CD4-positive, alpha-beta T cell treated with Interleukin-15 for 4 hours (primary cell): Measurements from ENCODE around the gene BID.

Experiments used
- DNase-seq: peaks from one replicate; pipeline ENCODE4 v3.0.0-alpha.2; 2020; ENCODE audit warnings: low spot score

The BID gene

GRCh38 chr22:17783773-17784480, 9.7 kb upstream of the BID start:
- DNase-seq: no peak

DNA sequence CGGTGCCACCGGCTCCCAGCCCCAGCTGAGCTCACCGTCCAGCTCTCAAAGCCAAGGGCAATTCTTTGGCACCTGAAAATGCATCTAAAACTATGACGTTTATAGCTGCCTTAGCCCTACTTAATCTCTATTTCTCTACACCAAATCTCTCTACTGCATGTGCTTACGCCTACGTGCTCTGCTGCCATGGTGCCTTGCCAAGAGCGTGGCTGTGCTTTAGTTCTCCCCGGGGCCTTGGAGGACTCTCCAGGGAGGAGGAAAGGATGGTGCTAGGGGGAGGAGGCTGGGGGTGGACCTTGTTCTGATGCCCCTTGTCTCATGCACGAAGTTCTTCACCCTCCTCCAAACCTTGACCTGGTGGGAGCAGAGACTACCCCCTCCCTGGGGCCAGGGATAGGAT, 9.0 kb upstream of the BID start:
- no peak for DNase-seq

DNA sequence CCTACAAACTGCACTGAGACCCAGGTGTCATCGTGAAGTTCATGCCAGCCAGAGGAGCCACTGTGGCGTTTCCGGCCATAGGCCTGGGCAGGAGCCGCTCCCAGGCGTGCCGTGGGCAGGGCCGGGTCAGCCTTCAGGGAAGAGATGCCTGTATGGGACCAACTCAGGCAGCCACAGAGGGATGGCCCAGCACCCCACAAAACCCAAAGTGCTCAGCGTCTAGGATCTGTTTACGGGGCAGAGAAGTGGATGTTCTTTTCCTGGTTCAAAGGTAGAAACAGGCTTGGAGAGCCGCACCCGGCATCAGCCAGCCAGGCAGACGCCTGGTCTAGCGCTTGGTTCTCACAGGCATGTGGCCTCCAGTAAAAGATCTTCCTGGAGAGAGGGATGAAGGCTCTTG, 8.4 kb upstream of the BID start:
- no peak for DNase-seq

DNA sequence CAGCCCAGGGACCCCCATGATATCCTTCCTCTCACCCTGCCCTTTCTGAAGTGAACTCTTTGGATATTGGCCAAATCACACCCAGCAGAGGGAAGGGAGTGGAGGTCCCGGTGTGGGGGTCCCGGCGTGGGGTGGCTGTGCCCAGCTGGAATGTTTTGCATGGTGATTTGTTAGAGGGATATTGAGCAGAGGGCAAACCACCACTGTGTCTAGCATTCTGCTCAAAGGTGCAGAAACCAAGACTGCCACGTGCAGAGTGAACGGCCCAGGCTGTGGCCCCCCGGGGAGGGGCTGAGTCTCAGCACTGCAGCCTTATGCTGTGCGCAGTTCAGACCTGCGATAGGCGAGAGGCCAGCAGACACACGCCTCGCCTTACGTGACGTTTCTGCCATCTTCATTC, 7.9 kb upstream of the BID start:
- DNase-seq: no peak

- peak; percentile 72 for DNase-seq
These were observed 7.2 kb upstream of the BID start for GRCh38 chr22:17781319-17782031.

DNA sequence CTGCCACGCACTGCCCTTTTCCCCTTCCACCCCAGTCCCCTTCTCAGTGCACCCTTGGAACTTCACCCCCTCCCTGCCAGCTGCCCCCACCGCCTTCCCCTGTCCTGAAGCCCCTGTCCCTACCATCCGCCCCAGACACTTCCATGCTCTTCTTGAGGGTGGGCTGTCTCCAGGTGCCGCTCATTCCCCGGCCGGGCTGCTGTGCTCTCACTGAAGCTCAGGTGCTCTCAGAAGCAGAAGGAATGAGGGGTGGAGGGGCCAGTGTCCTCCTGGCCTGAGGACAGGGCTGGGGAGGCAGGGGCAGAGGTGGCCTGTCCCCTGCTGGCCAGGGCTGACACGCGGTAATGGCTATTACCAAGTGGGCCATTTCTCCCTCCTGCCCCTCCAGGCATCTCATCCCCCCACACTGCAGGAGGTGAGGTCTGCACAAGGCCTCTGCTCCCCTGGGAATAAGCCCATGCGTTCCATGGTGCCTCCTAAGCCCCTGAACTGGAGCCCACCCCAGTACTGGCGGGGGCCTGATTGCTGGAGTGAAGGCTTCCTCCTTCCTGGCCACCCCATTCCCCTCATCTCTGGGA, 6.6 kb upstream of the BID start:
- DNase-seq: no peak

DNA sequence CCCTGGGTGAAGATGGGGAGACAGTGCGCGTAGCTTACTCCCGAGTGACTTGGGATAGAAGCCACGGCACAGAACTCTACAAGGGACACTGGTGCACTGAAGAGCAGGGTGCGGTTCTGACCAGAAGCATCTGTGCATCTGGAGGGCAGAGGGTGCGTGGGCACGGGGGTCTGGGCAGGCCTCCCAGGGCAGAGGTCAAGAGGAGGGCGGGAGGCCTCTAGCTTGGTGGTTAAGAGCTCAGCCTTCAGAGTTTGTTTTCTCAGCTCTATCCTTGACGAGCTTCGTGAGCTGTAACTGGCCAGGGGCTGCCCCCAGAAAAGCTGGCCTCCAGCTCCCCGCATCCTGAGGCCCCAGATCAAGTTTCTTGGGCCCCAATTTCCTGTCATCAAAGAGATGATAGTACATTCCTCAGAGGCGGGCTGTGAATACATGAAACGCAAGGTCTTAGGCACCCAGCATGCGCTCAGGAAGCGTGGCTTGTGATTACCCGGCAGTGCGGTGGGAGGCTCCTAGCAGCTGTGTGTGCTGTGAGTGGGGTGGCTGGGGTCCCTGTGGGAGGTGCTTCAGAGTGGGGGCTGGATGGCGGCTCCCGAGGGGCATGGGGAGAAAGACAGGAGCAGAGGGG, 6.0 kb upstream of the BID start:
- no peak for DNase-seq

DNA sequence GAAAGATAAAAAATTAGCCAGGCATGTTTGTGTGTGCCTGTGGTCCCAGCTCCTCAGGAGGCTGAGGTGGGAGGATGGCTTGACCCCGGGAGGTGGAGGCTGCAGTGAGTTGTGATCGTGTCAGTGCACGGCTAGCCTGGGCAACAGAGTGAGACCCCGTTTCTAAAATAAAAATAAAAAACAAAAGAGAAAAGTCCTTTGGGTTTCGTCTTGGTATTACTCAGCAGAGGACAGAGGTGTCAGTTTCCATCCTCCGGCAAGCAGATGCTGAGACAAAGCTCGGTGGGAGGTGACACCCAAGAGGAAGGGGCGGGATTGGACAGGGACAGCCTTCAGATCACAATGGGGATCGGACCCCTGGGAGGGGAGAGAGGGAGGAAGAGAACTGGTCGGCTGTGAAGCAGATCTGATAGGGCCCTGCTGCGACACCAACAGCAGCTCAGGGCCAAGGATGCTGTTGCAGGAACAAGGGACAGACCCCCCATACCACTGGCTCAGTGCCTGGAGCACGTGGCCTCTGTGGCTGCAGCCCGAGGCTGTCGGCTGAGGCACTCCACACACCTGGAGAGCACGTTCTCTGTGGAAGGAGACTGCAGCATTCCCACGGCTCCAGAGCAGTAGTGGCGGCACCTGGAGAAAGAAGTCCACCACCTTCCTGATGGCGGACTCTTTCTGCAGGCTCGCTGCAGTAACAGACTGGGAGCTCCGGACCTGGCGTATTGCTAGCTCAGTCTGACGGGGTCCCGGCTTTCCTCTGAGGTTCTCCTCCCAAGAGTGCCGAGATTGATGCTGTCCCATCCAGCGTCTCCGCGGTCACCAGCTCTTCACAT, 5.2 kb upstream of the BID start:
- no peak for DNase-seq

- DNase-seq: no peak
These were observed 4.2 kb upstream of the BID start for GRCh38 chr22:17778412-17778976.

GRCh38 chr22:17777717-17778044, 3.4 kb upstream of the BID start:
- DNase-seq: no peak

DNA sequence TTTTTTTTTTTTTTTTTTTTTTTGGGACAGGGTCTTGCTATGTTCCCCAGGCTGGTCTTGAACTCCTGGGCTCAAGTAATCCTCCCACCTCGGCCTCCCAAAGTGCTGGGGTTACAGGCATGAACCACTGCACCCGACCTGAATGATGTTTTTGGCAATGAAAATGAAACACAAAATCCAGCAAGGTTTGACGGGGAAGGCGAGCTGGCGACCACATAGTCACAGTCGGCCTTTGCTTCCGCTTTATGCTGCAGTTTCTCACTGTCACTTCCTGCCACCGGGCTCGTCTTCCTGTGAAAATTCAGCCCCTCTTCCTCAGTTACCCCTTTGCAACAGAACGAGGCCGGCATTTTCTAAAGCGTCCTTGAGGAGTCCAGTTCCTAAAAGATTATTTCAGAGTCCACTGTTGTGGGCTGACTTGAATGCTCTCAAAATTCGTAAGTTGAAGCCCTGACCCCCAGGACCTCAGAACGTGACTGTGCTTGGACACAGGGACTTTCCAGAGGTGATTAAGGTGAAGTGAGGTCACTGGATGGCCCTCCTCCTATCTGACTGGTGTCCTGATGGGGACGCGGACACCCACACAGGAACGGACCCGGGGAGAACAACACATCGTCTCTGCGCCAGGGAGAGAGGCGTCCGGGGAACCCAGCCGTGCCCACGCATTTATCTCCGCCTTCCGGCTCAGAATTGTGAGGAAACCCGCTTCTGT, 2.9 kb upstream of the BID start:
- peak; percentile 75 for DNase-seq

- no peak for DNase-seq
These were observed 1.7 kb upstream of the BID start for GRCh38 chr22:17775781-17776465.

- DNase-seq: no peak
These were observed 837 bp upstream of the BID start for GRCh38 chr22:17774926-17775685.

DNA sequence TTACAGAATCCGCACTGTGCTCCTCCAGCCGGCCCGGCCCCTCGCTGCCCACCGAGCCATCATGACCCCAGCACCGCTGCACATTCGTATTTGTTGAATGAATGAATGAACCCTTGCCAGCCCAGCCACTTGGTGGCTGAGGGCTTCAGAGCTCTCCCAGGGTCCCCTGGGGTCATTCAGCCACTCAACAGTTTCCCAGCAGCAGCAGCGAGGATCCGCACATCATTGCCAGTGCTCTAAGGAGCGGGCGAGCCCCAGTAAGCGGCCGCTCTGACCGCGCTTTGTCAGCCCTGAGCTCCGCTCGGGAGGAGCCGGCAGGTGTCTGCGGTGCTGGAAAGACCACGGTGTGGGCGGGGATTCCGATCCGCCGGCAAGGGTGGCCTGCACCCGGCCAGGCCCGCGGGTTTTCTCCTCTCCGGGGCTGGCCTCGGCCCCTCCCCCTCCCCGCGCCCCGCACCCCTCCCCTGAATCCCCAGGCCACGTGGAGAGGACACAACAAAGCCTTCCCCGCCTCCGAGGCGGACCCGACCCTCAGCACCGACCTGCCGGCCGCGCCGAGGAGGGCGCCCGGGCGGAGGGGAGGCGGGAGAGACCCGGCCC, 563 bp downstream of the BID start:
- peak; percentile 57 for DNase-seq

DNA sequence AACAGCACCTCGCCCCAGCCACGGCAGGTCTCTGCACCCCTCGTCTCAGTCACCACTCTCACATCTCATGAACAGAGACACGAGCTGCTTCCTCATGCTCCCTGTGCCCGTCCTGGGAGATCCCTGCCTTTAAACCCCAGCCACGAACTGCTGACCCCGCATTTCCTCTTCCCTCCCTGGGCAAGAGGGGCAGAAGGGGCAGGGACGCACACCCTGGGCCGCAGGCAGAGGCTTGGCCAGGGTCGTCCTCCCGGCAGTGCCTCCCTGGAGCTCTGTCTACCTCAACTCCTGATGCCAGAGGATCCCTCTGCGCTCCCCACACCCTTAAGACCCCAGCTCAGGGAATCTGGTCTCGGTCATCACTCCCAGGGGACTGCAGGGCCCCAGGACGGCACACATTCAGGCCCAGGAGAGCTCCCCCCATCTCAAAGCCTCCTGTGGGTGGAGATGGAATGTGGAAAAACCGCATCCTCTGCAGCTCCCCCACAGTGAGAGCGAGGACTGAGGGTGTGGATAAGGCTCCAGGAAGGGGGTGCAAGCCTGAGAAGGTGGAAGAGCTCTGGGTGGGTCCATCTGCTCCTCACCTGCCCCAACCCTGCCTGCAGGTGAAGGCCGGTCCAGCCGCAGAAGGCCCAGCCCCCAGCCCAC, 1.2 kb downstream of the BID start:
- no peak for DNase-seq

- no peak for DNase-seq
These were observed 1.9 kb downstream of the BID start for GRCh38 chr22:17772249-17772957.

GRCh38 chr22:17770180-17771077, 3.8 kb downstream of the BID start:
- no peak for DNase-seq
